Measurements from ENCODE around the gene ALOX5AP.
A peak's percentile ranks its signal among the peaks of the same experiment; 100 is the strongest.

Gene ALOX5AP

DNA sequence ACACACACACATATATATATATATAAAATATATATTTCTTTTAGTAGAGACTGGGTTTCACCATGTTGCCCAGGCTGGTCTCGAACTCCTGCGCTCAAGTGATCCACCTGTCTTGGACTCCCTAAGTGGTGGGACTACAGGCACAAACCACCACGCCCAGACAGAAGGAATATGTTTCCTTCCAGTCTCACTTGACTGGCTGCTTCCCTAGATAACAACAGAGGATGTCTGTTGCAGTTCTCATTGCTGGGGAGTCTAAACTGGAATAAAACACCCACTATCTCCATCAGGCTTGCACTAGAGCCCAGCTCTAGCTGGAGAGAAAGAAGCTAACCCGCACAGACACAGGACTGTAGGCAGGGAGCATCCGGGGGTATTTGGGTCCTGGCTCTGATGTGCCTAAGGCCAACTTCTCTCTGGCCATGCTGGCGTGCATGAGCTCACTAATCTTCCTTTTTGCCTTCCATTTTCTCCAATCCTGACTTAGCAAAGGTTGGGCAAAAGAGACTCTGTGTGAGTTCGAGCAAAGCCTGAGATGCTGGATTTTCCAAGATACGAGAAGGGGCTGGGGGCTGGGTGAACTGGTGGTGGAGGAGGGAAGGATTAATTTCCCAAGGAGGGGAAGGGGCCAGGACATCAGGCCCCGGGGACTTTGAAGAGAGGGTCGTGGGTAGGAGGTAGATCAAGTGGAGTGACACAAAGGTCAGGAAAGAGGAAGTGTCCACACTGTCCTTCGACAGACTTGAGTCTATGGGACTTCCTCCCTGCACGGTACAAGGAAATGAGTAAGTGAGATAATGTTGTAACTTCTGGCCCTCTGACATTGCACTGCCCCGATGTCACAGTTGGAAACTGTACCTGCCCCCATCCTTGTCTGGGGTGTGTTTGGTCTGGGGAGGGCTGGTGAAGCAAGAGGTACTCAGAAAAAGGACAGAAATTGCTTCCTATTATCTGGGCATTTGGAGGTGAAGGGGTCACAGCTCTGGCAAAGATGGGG is 22.5 kb upstream of the ALOX5AP start:
- peak in 1 of 2 donors; percentile 75 for DNase-seq (ENCODE audit: low read depth in 2 of 2)
- H3K4me3 ChIP-seq (replicated peaks in 1 of 2; ENCODE audit: low read depth in 2 of 2, low read length in 2 of 2): no peak overlapping the region
- TF ChIP-seq, protein P1, sequence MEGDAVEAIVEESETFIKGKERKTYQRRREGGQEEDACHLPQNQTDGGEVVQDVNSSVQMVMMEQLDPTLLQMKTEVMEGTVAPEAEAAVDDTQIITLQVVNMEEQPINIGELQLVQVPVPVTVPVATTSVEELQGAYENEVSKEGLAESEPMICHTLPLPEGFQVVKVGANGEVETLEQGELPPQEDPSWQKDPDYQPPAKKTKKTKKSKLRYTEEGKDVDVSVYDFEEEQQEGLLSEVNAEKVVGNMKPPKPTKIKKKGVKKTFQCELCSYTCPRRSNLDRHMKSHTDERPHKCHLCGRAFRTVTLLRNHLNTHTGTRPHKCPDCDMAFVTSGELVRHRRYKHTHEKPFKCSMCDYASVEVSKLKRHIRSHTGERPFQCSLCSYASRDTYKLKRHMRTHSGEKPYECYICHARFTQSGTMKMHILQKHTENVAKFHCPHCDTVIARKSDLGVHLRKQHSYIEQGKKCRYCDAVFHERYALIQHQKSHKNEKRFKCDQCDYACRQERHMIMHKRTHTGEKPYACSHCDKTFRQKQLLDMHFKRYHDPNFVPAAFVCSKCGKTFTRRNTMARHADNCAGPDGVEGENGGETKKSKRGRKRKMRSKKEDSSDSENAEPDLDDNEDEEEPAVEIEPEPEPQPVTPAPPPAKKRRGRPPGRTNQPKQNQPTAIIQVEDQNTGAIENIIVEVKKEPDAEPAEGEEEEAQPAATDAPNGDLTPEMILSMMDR (IDR thresholded peaks at IDR 0.05; ENCODE audit: low read depth, low read length): no peak

DNA sequence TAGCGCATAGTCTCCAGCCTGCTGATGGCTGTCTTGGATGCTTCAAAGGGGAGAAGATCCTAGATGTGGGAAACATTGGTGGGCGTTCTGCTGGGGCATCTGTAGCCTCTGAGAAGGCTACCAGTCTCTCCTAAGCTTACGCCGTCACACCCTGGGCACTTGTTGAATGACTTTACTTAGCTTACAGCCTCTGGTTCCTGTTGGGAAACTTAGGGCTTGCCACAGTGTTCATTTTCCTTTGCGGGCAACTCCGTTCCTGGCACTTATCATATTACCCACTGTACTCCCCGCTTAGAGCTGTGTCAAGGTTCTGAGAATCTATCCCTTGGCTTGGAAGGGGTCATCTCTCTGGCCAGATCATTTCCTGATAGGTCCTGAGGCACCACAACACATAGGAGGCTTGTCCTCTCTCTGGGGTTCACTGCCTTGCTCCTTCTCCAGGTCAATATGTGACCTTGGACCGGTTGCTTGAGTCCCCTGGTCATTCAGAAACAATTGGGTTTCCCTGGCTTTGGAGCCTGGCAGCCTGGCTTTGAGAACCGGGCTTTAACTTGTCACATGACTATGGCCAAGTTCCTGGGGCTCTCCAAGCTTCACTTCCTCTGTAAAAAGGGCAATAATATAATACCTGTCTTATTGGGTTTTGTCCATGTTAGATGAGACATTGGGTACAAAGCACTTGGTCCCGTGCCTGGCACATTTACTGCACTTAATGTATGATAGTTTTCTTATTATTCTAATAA is 20.5 kb upstream of the ALOX5AP start:
- no peak for DNase-seq (ENCODE audit: low read depth in 2 of 2)

DNA sequence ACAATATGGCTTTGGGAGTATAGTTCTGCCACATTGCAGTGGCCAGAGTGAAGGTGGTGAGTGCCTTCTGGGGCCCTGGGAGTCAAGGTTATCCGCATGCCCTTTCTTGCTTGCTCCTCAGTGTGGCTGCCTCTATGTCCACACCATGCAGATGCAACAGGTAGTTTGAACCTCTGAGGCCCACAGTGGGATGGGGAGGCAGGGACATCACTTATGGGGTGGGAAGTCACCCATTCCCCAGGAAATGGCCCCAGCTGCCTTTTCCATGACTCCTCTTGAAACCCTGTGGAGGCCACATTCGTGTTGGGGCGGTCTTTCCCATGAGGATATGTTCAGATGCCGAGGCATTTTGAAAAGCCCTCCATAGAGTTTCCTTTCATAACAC is 20.0 kb upstream of the ALOX5AP start:
- H3K4me3 ChIP-seq (replicated peaks in 1 of 2; ENCODE audit: low read depth in 2 of 2, low read length in 2 of 2): no peak overlapping the region
- DNase-seq (ENCODE audit: low read depth in 2 of 2): no peak
- TF ChIP-seq, protein P1 (IDR thresholded peaks at IDR 0.05; ENCODE audit: low read depth, low read length): no peak

More for the DNA sequence above, 20.5 kb upstream of the ALOX5AP start:
- H3K4me3 ChIP-seq (replicated peaks in 1 of 2; ENCODE audit: low read depth in 2 of 2, low read length in 2 of 2): no peak overlapping the region
- TF ChIP-seq, protein P1 (IDR thresholded peaks at IDR 0.05; ENCODE audit: low read depth, low read length): no peak

DNA sequence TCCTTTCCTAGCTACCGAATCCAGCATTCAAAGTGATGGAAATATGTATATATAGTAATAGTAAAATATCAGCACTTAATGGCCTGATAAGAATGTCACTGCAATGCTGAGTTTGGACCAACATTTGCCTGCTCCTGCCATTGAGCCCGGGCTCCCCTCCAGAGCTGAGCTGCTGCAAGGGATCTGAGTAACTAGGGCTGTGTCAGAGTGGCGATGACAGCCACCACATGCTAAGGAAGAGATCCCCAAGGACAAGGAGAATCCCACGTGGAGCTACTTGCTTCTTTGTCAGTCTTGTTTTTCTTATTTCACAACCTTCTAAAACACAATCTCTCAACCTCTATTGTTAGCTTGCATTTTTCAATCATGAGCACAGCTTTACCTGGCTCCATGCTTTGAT is 19.5 kb upstream of the ALOX5AP start:
- peak; percentile 52 to 58 for DNase-seq (ENCODE audit: low read depth in 2 of 2)
- TF ChIP-seq, protein P1 (IDR thresholded peaks at IDR 0.05; ENCODE audit: low read depth, low read length): no peak
- H3K4me3 ChIP-seq (replicated peaks in 1 of 2; ENCODE audit: low read depth in 2 of 2, low read length in 2 of 2): no peak overlapping the region

DNA sequence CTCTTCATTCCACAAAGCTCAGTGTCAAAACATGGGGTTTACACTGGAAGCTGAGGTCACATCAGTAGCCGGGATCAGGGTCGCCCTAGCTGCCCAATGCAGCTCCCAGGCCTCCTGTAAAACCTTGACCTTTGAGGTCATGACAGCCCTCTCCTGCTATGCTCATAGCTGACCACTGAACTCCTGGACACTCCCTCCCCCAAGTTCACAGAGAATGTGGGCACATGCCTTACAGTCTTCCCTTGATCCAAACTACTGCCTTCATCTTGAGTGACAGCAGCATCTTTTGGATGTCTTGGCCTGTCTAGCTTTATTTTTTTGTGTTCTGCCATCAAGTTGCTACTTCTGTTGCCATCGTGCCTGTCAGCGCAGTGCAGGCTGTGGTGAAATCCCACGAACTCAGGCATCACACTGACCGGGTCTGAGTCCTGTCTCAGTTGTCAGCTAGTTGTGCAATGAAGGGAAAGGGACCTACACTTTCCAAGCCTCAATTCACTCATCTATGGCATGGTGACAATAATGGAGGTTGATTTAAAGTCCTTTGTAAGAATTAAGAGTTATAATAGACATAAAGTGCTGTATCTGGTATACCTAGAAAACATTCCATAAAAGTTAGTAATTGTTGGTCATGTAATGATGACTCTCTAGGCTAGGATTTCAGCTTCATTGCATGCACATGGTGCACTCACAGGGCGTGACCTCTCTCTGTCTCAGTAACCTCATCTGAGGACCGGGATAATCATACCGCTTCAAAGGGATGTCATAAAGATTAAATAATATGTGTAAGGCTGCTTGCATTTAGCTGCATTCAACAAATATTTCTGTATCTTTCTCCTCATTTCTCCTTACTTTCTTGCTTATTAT is 16.4 kb upstream of the ALOX5AP start:
- peak; percentile 54 to 95 for DNase-seq (ENCODE audit: low read depth in 2 of 2)
- H3K4me3 ChIP-seq (replicated peaks in 1 of 2; ENCODE audit: low read depth in 2 of 2, low read length in 2 of 2): no peak overlapping the region
- TF ChIP-seq, protein P1 (IDR thresholded peaks at IDR 0.05; ENCODE audit: low read depth, low read length): no peak

DNA sequence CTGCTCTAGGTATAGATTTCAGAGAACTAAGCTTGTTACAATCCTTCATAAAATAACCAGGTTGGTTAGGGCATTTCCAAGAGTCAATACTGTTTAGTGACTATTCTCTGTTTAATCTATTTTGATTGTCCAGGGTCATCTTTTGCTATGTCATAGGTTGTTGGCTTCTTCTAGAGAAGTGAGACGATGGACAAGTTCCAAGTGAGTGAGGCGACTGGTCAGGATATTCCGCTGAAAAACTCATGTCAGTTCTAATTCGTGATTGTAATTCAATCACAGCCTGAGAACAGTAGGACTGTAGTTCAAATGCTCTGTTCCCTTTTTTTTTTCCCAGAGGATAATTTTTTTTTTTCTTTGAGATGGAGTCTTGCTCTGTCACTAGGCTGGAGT is 15.8 kb upstream of the ALOX5AP start:
- TF ChIP-seq, protein P1 (IDR thresholded peaks at IDR 0.05; ENCODE audit: low read depth, low read length): no peak
- no peak overlapping the region for H3K4me3 ChIP-seq (replicated peaks in 1 of 2; ENCODE audit: low read depth in 2 of 2, low read length in 2 of 2)
- peak in 1 of 2 donors; percentile 41 for DNase-seq (ENCODE audit: low read depth in 2 of 2)
